Kidney capillary endothelial cell (primary cell): Measurements from ENCODE around the gene ZNF850.
"Not testable (repeated sequence)": the region's sequence is repeated elsewhere in the genome, so short reads cannot be mapped to it uniquely, and the experiment has no call there.

ENCODE experiments used
- DNase-seq: peaks from one replicate; pipeline ENCODE4 v3.0.0-alpha.2; 2018; ENCODE audit warnings: low spot score

ZNF850 gene

DNA sequence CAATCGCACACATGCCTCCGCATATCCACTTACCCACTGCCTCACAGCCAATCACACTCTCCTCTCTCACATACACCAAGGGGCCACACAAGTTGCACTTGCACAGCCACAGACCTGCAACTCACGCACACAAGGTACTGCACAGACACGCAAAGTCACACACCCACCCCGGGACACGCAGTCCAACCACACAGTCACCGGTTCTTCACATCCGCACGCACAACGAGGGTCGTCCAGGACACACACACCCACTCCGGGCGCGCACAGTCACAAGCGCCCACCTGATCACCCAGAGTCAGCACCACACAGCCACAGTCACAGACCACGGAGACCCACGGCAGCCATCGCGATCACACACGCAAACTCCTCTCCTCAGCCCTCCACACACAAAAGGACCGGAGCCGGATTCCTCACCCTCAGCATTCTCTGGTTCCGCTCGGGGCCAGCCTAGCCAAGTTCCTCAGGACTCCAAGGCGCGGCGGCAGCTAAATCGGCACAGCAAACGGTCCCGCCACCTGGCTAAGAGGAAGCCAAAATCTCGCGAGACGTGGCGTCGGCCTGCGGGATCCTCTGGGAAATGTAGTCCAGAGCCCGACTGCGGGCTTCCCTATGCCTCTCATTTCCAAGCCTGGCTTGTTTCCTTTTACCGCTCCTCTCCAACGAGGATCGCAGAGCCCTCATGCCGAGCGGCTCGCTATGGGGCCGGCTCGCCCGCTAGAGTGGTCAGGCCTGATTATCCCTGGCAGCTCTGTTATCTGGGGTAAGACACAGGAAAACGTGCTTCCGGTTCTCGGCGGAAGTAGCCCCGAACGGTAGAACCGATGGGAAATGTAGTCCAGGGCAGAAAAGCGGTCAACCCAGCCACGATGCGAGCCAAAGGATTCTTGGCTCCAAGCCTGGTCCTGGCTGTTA lies at the start of gene ZNF850:
TSS of gene ZNF850 (minus strand) at position 497 of the 912 bp plus-strand sequence. CDS start 10,201 bp downstream, outside the sequence.
- peak; percentile 89 for DNase-seq

DNA sequence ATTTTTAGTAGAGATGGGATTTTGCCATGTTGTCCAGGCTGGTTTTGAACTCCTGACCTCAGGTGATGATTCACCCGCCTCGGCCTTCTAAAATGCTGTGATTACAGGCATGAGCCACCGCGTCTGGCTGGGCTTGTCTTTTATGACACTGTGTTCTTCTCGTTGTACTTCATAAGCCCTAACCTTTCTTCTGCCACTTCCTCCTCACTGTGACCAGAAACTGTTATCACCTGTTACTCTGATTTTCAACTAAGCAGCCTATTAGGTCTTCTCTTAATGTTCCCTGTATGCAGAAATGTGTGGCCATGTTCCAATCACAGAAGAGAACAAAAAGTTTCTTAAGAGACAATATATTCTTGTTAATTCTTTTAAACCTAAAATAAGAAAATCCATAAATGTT lies 49.2 kb upstream of the ZNF850 start:
- DNase-seq: no peak

DNA sequence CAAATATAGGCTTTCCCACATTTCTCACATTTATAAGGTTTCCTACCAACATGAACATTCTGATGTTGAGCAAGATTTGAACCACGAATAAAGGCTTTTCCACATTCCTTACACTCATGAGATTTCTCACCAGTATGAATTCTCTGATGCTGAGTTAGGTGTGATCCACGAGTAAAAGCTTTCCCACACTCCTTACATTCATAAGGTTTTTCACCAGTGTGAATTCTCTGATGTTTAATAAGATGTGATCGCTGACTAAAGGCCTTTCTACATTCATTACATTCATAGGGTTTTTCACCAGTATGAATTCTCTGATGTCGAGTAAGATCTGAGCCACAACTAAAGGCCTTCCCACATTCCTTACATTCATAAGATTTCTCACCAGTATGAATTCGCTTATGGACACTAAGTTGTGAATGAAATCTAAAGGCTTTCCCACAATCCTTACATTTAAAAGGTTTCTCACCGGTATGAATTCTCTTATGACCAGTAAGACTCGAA lies 46.6 kb upstream of the ZNF850 start:
- no peak for DNase-seq

DNA sequence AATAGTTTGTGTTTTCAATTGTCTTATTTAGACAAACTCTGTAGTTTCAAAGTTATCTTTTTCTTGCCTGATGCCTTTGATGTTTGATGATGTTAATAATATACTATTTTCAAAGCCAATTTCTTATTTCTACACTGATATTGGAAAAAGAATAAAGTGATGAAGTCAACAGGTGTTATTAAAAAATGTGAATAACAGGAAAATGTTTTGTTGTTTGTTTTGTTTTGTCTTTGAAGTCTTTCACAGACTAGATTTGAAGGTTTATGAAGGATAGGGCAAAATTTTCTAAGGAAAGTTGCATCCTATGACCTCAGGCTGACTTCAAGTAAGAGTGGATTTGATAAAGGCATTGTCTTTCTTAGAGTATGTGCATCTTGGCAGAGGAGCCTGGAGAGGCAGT lies 34.4 kb upstream of the ZNF850 start:
- no peak for DNase-seq

DNA sequence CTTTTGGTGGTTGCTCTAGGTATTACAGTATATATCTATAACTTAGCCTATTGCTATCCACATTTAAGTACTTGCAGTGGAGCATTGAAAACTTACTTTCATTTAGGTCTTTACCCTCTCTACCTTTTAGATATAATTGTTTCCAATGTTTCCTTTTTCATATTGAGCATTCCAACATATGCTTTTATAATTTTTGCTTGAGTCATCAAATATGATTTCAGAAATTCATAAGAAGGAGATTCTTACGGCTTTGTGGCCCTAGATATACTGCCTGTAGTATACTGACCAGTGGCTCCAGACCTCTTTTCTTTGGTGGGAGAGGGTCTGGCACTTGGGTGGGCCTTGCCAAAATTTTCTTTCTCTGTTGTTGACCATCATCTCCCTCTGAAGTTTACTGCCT lies 32.8 kb upstream of the ZNF850 start:
- DNase-seq: no peak

DNA sequence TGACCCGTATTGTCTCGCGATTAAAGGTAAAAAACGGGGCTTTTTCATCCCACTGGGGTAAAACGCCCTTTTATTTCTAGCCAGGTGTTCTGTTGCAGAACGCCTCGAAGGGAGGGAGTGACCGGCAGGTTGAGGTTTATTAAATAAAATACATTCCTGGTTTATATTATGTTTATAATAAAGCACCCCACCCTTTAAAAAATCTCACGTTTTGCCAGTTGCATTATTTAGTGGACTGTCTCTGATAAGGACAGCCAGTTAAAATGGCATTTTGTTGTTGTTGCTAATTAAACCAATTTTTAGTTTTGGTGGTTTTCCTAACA lies 25.1 kb upstream of the ZNF850 start:
- no peak for DNase-seq

DNA sequence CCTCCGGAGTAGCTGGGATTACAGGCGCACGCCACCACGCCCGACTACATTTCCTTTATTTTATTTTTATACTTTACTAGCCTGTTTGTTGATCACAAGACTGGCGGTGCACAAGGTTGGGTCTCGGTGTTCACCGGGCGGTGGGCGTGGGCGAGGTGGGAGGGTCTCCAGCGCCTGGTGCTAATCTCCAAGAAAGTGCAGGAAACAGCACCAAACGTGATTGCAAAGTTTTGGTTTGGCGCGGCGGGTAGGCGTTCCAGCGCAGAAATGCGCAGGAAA lies 24.0 kb upstream of the ZNF850 start:
- DNase-seq: no peak

DNA sequence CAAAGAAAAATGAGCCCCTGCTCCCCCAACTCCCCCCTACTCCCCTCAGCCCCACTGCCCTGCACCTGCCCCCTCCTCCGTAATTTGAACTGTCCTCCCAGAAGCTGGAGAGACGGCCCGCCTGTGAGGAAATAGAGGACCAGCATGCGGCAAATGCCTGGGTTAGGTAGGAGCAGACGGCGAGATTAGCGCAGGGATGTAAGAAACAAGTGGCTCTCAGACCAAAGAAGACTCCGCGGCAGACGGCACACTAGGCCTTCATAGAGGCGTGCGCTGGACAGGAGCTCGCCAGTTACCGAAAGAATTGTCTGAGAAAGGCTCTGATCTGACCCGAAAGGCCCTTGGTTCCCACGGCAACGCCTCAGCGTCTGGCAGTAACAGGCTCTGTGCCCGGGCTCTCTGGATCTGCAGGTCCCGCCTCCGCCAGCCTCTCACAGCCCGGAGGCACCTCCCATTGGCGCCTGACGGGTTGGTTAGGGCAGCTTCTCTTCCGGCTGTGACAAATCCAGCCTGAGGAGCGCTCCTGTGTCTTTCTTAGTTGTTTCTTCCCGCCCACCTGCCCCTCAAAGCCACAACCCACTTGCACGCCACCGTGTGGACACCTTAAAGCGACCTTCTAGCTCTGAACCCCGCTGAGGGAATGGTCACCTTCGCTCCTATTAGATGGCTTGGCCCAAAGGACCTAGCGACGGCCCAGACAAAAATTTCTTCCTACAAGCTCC lies 19.0 kb upstream of the ZNF850 start:
- not testable (repeated sequence) for DNase-seq

DNA sequence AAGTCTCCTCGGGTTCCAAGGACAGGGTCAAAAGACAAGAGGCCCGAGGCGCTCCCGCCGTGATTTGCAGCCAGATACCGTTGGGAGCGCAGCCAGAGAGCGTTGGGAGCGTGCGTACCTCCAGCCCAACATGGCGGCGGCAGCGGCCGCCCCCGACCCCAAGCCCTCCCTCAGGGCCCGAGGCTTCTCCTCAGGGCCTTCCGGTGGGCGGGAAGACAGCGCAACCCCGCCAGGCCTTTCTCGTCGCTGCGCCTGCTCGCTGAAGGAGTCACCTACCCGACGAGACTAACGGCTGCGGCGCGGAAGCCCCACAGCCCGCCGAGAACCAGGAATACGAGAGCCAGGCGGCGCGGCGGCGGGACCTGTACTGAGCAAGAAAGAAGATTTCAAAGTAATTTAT lies 3.2 kb upstream of the ZNF850 start:
- no peak for DNase-seq

DNA sequence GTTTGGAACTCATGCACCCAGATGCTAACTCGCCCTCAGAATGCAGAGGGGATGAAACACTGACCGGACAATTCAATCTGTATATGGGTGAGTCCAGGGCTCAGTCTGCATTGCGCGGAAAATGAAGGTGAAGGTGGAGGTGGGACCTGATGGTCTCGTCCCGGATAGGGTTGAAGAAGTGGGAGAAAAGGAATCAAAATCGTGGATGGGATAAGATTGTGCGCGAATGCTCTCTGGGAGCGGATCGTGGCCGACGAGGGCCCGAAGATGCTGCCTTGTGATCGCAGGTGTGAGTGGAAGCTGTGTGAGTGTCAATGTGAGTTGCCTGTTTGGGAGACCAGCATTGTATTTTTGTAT lies 594 bp upstream of the ZNF850 start:
- no peak for DNase-seq

DNA sequence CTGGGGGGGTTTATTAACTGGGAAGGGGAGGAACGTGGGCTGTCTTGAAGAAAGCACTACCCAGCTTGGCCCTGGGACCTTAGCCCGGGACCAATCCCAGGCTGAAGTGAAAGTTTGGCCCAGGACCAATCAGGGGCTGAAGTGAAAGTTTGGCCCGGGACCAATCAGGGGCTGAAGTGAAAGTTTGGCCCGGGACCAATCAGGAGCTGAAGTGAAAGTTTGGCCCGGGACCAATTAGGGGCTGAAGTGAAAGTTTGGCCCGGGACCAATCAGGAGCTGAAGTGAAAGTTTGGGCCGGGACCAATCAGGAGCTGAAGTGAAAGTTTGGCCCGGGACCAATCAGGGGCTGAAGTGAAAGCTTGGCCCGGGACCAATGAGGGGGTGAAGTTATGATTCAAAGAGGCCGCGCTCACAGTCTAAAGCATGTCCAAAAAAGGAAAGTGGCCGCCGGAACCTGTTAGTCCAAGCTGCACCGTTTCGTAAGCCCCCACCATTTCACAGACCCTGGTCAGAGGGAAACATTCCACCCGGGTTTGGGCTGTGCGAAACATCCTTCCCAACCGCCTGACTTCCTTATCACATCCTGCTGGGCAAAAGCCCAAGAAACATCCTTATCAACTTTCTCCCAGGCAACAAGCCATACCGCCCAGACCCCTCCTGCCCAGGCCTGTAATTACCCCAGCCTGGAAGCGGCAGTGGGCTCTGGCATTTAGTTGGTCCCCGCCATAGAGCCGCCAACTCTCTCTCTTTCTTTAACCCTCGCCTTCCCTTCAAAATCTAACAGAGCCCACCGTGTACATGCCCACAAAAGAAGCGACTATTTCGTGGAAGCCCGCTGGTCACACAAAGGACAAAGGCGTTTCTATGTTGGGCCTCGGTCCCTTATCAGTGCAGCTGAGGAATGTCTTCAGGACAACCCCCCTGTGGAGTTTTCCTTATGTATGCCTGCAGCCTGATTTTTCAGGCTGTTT lies 1.1 kb downstream of the ZNF850 start:
- DNase-seq: peak; percentile 34

DNA sequence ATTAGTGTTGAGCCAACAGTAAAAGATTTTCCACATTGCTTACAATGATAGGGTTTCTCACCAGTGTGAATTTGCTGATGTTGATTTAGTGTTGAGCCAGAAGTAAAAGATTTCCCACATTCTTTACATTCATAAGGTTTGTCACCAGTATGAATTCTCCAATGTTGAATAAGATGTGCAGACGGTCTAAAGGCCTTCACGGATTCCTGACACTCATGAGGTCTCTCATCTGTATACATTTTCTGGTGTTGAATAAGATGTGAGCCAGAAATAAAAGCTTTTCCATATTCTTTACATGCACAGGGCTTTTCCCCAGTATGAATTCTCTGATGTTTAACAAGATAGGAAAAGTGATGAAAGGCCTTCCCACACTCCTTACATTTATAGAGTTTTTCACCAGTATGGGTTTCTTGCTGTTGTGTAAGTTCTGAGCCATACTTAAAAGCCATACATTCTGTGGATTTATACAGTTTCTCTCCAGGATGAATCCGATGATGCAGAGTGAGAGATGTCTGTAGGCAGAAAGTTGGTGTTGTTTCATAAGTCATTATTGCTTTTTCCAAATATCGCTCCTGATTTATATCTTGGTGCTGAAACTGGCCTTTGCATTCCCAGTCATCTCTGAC lies 22.4 kb downstream of the ZNF850 start:
- DNase-seq: no peak

DNA sequence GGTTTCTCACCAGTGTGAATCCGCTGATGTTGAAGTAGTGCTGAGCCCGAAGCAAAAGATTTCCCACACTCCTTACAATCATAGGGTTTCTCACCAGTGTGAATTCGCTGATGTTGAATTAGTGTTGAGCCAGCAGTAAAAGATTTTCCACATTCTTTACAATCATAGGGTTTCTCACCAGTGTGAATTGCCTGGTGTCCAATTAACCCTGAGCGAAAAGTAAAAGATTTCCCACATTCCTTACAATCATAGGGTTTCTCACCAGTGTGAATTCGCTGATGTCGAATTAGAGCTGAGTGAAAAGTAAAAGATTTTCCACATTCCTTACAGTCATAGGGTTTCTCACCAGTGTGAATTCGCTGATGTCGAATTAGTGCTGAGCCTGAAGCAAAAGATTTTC lies 23.0 kb downstream of the ZNF850 start:
- not testable (repeated sequence) for DNase-seq

DNA sequence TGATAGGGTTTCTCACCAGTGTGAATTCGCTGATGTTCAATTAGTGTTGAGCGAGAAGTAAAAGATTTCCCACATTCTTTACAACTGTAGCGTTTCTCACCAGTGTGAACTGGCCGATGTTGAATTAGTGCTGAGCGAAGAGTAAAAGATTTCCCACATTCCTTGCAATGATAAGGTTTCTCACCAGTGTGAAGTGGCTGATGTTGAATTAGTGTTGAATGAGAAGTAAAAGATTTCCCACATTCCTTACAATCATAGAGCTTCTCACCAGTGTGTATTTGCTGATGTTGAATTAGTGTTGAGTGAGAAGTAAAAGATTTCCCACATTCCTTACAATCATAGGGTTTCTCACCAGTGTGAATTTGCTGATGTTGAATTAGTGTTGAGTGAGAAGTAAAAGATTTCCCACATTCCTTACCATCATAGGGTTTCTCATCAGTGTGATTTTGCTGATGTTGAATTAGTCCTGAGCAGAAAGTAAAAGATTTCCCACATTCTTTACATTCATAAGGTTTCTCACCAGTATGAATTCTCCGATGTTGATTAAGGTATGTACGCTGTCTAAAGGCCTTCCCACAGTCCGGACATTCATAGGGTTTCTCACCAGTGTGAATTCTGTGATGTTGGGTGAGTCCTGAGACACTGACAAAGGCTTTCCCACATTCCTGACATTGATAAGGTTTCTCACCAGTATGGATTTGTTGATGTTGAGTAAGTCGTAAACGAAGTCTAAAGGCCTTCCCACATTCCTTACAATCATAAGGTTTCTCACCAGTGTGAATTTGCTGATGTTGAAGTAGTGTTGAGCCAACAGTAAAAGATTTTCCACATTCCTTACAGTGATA lies 24.0 kb downstream of the ZNF850 start:
- DNase-seq: no peak

DNA sequence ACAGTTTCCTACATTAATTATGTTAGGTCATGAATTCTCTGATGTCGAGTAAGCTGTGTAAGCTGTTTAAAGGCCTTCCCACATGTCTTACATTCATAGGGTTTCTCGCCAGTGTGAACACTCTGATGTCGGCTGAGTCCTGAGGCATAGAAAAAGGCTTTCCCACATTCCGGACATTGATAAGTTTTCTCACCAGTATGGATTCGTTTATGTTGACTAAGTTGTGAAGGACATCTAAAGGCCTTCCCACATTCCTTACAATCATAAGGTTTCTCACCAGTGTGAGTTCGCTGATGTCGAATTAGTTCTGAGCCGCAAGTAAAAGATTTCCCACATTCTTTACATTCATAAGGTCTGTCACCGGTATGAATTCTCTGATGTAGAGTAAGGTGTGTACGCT lies 24.9 kb downstream of the ZNF850 start:
- no peak for DNase-seq

DNA sequence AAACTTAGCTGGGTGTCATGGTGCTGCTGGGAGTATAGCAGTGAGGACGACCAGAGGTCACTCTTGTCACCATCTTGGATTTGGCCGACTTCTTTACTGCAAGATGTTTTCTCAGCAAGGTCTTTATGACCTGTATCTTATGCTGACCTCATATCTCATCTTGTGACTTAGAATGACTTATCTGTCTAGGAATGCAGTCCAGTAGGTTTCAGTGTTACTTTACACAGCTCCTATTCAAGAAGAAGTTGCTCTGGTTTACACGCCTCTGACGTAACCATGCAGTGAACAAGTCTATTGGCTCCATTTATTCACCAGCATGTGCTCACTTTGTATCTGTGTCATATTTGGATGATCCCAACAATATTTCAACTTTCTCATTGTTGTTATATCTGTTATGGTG lies 26.7 kb downstream of the ZNF850 start:
- no peak for DNase-seq

DNA sequence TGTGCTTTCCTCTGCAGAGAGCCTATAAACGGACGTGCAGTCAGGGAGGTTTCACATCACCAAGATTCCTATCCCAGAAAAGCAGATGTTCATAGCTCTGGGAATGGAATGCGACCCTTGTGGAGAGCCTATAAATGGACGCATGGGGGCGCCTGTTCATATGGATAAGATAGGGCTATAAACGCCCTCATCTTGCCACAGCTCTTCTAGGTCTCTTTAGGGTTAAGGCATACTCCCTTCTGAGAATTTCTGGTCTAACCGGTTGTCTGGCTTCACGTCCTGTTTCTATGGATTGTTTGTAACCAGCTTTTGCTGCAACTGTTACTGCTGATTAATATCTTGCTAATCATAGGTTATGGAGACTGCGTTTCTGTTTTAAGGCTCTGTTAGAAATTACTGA lies 36.4 kb downstream of the ZNF850 start:
- DNase-seq: not testable (repeated sequence)

DNA sequence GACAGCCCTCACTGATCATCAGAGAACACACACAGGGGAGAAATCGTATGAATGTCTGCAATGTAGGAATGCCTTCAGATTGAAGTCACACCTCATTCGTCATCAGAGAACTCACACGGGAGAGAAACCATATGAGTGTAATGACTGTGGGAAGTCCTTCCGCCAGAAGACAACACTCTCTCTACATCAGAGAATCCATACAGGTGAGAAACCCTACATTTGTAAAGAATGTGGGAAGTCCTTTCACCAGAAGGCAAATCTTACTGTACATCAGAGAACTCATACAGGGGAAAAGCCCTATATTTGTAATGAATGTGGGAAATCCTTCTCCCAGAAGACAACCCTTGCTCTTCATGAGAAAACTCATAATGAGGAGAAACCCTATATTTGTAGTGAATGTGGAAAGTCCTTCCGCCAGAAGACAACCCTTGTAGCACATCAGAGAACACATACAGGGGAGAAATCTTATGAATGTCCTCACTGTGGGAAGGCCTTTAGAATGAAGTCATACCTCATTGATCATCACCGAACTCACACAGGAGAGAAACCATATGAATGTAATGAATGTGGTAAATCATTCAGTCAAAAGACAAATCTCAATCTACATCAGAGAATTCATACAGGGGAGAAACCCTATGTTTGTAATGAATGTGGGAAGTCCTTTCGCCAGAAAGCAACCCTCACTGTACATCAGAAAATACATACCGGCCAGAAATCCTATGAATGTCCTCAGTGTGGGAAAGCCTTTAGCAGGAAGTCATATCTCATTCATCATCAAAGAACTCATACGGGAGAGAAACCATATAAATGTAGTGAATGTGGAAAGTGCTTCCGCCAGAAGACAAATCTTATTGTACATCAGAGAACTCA lies 52.7 kb downstream of the ZNF850 start:
- no peak for DNase-seq

DNA sequence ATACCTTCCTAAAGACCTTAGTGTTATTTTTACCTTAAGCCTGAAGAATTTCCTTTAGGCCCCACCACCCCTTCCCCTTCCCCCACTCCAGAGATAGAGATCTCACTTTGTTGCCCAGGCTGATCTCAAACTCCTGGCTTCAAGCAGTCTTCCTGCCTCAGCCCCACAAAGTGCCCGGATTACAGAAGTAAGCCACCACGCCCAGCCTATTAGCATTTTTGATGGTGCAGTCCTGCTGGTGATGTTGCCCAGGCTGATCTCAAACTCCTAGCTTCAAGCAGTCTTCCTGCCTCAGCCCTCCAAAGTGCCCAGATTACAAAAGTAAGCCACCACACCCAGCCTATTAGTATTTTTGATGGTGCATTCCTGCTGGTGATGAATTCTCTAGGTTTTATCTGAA lies 63.2 kb downstream of the ZNF850 start:
- no peak for DNase-seq

DNA sequence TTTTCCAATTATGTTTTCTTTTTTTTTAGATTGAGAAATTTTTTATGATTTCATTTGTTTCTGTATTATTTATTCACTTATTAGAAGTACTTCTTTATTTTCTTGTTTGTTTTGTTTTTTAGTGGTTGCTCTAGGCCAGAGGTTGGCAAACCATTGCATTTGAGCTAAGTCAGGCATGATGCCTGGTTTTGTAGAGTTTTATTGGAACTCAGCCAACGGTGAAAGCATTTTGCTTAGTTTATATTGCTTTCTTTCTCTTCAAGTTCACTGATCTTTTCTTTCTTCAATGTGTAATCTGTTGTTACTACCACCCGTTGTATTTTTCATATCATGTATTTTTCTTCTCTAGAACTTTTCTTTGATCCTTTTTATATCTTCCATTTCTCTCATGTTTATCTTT lies 65.5 kb downstream of the ZNF850 start:
- no peak for DNase-seq
